Mesenteric fat pad (tissue), 1 donor: ENCODE data around the gene GPC6. TPM values are rescaled to one million over a fixed set of nuclear protein-coding genes. Genes with fewer than 3 reads are reported as not detected.

Experiments used
- DNase-seq: peaks from one replicate; pipeline ENCODE4 v3.0.0-alpha.2; 2020; ENCODE audit warnings: low spot score
- total RNA-seq: library from RNA; stranded (reverse); fragmentation: NEBNext Ultra II Directional; extraction: Animal tissue kit (Norgen Biotek cat#: 25700); gene quantifications from one replicate; pipeline ENCODE4 v1.2.1, GENCODE V29; 2021
- donor health status: DM: yes; HTN: yes; CAD: no.

Gene GPC6
- total RNA-seq, 1 donor from 2014 or later, result 23.1 TPM

- DNase-seq, result no peak
Measured at GRCh38 chr13:94369972-94370436, 1143.4 kb downstream of the GPC6 start.

GRCh38 chr13:94371855-94372254 lies 1145.2 kb downstream of the GPC6 start:
- no peak for DNase-seq

- DNase-seq, result no peak
Measured at GRCh38 chr13:94382517-94382916, 1155.9 kb downstream of the GPC6 start.

GRCh38 chr13:94382960-94383359 lies 1156.4 kb downstream of the GPC6 start:
- DNase-seq, result no peak

- no peak for DNase-seq
Measured at GRCh38 chr13:94384231-94384905, 1157.8 kb downstream of the GPC6 start.

GRCh38 chr13:94387047-94387446 lies 1160.4 kb downstream of the GPC6 start:
- DNase-seq, result no peak

- DNase-seq, result no peak
Measured at GRCh38 chr13:94389604-94390351, 1163.2 kb downstream of the GPC6 start.

GRCh38 chr13:94390881-94391280 lies 1164.3 kb downstream of the GPC6 start:
- no peak for DNase-seq

GRCh38 chr13:94394723-94395122 lies 1168.1 kb downstream of the GPC6 start:
- DNase-seq, result no peak

- DNase-seq, result no peak
Measured at GRCh38 chr13:94395860-94396259, 1169.3 kb downstream of the GPC6 start.

GRCh38 chr13:94399812-94400211 lies 1173.2 kb downstream of the GPC6 start:
- no peak for DNase-seq

GRCh38 chr13:94400874-94401273 lies 1174.3 kb downstream of the GPC6 start:
- DNase-seq, result no peak

- DNase-seq, result no peak
Measured at GRCh38 chr13:94408314-94409036, 1181.9 kb downstream of the GPC6 start.

- DNase-seq, result no peak
Measured at GRCh38 chr13:94411747-94412146, 1185.1 kb downstream of the GPC6 start.

GRCh38 chr13:94412870-94413597 lies 1186.4 kb downstream of the GPC6 start:
- DNase-seq, result no peak

GRCh38 chr13:94413598-94413944 lies 1187.0 kb downstream of the GPC6 start:
- no peak for DNase-seq

GRCh38 chr13:94414141-94414540 lies 1187.5 kb downstream of the GPC6 start:
- DNase-seq, result no peak

GRCh38 chr13:94414708-94415107 lies 1188.1 kb downstream of the GPC6 start:
- no peak for DNase-seq

- no peak for DNase-seq
Measured at GRCh38 chr13:94415500-94416237, 1189.1 kb downstream of the GPC6 start.

GRCh38 chr13:94416454-94417080 lies 1190.0 kb downstream of the GPC6 start:
- no peak for DNase-seq
